ENCODE data around the gene GBP6.
"Not testable (repeated sequence)": the region's sequence is repeated elsewhere in the genome, so short reads cannot be mapped to it uniquely, and the experiment has no call there.

GBP6 gene

DNA sequence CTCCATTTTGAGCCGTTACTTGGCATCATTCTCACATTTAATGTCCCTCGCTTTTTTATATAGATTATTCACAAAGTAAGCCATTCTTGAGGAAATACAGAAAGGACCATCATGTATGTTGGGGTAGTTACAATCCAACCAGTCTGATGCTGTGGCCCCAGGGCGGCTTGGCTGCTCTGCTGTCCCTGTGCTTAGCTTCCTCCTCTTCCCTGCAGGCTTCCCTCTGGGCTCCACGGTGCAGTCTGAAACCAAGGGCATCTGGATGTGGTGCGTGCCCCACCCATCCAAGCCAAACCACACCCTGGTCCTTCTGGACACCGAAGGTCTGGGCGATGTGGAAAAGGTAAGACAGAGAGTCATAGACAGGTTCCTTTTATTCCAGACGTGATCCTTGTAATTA lies 5.5 kb downstream of the GBP6 start:
- no peak for DNase-seq

DNA sequence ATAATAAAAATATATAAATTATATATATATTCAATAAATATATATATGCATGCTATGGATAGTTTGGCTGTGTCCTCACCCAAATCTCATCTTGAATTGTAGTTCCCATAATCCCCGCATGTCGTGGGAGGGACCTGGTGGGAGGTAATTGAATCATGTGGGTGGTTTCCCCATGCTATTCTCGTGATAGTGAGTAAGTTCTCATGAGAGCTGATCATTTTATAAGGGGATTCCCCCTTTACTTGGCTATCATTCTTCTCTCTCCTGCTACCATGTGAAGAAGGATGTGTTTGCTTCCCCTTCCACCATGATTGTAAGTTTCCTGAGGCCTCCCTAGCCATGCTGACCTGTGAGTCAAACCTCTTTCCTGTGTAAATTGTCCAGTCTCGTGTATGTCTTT lies 10.0 kb downstream of the GBP6 start:
- not testable (repeated sequence) for DNase-seq

DNA sequence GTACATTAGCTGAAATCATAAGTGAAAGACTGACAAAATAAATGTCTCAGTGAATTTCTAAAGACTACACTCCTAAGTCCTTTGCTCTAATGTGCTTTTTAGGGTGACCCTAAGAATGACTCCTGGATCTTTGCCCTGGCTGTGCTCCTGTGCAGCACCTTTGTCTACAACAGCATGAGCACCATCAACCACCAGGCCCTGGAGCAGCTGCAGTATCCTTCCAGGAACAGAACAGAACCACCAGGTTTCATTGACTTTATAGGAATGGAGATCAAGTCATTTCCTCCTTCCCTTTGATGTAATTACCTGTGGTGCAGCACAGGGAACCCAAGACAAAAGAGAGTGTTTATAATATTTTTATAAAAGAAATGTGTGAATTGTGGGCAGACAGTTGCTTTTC lies 14.1 kb downstream of the GBP6 start:
- DNase-seq: no peak

DNA sequence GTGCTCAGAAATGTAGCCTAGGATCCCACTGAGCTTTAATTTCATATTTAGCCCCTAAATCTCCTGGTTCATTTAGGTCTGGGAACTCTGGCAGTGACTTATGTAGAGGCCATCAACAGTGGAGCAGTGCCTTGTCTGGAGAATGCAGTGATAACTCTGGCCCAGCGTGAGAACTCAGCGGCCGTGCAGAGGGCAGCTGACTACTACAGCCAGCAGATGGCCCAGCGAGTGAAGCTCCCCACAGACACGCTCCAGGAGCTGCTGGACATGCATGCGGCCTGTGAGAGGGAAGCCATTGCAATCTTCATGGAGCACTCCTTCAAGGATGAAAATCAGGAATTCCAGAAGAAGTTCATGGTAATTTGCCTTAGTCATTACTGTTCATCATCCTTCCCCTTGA lies 17.8 kb downstream of the GBP6 start:
- DNase-seq: no peak

DNA sequence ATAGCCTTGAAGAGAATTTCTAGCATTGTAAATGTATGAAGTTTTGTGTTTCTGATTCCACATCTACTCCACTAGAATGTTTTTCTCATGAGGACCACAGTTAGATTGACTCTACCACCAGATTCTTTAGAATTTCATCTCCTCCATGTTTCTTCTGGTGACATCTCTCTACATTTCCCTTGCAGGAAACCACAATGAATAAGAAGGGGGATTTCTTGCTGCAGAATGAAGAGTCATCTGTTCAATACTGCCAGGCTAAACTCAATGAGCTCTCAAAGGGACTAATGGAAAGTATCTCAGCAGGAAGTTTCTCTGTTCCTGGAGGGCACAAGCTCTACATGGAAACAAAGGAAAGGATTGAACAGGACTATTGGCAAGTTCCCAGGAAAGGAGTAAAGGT lies 18.6 kb downstream of the GBP6 start:
- no peak for DNase-seq

DNA sequence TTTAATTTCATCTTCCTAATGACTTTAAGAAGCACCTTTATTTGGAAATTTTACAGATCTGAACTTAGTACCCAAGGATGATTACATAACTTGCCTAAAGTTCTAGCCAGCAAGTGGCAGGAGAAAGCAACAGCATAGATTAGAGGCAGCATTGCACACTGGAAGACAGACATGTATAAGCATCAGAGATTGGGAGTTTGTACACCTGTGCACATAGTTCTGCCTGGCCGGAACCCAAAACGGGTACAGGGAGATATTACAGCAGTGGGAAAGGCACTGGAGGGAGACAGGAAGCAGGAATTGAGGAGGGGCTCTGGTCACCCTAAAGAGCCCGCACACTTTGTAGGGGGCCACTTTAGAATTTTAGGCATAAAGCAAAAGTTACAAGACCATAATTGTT lies 19.3 kb downstream of the GBP6 start:
- no peak for DNase-seq

DNA sequence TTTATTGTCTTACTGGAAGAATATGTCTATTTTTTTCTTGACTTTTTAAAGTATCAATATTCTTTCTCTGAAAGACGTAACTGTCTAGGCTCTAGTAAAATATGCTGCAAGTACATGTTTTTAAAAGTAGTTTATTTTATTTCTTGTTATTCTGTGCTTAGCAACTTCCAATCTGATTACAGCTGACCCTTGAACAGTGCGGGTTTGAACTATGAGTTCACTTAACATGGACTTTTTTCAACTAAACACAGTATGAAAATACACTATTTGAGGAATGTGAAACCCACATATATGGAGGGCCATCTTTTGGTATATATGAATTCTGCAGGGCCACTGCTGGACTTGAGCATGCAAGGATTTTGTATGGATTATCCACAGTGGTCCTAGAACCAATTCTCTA lies 26.8 kb downstream of the GBP6 start:
- DNase-seq: no peak

DNA sequence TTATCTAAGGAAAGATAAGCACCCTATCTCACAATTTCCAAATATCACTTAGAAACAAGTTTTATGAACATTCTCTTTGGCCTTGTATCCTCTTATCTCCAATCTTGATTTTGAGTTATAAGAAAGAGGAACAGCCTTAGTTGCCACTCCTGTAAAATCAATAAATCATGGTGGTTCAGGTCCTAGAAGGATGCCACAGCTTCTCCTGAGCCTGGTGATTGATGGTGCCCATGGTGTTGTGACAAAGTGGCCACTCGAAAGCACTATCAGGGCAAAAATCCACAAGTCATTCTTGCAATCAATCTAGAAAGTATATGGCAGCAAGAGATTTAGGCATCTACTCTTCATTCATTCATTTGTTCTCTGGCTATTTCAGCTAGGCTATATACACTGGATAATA lies 27.8 kb downstream of the GBP6 start:
- DNase-seq: no peak

DNA sequence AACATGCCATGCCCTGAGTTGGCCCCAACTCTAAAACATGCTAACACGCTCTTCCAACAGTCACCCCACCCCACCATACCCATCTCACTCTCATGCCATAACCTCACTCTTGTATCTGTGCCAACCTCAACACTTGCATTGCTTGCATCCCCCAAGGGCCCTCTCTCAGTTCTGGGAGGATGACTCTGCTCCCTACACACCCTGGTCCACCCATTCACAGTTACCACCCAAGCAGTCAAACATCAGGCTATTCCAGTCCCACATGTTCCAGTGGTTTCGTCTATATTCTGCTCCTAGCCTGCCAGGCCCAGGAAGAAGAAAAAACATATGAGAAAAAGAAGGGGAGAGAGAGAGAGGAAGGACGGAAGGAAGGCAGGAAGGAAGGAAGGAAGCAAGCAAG lies 31.0 kb downstream of the GBP6 start:
- no peak for DNase-seq

DNA sequence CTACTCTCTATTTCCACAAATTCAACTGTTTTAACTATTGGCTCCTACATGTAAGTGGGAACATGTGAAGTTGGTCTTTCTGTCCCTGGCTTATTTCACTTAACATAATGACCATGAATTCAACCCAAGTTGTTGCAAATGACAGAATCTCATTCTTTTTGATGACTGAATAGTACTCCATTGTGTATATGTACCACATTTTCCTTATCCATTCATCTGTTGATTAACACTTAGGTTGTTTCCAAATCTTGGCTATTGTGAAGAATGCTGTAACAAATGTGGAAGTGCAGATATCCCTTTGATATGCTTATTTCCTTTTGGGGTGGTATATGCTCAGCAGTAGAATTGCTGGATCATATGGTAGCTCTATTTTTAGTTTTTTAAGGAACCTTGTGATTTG lies 33.0 kb downstream of the GBP6 start:
- DNase-seq: no peak

DNA sequence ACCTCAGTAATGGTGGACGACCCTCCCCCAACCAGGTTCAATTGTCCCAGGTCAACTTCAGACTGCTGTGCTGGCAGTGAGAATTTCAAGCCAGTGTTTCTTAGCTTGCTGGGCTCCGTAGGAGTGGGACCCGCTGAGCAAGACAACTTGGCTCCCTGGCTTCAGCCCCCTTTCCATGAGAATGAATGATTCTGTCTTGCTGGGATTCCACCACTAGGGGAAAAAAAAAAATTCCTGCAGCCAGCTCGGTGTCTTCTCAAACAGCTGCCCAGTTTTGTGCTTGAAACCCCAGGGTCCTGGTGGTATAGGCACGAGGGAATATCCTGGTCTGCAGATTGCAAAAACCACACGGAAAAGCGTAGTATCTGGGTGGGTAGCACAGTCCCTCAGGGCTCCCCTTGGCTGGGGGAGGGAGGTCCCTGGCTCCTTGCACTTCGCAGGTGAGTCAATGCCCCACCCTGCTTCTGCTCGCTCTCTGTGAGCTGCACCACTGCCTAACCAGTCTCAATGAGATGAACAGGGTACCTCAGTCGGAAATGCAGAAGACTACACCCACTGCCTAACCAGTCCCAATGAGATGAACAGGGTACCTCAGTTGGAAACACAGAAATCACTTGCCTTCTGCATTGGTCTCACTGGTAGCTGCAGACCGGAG lies 41.5 kb downstream of the GBP6 start:
- no peak for DNase-seq

DNA sequence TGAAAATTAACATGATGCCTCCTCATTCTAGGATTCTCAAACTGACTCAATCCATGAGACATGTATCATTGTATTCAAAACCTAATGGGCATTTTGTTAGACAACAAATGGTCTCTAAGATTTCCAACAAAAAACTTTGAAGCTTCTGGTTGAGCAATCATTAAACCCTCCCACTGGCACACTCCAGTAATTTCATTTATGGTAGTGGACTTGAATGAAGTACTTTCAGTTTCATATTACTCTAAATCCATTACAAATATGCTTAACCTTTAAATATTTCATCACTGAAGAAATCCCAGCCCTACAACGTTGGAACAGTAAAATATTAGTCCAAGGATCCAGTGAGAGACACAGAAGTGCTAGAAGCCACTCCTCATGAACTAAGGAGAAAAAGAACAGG lies 43.5 kb downstream of the GBP6 start:
- no peak for DNase-seq

DNA sequence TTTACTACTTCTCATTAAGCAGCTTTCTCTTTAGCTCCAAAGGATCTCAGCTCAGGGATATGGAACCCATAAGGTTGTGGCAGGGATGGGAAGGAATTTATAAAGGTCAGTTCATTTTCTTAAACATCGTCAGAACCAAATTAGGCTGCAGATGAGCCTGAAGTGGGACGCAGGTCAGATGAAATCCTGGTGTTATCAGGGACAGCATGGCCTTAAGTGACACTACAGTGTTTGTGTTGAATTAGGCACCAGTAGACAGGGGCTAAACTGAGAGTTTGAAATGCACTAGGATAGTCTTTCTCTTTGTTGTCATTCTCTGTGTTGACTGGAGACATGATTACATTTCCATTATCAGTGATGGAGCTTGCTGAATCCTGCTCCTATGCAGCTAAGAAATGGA lies 43.9 kb downstream of the GBP6 start:
- DNase-seq: not testable (repeated sequence)

DNA sequence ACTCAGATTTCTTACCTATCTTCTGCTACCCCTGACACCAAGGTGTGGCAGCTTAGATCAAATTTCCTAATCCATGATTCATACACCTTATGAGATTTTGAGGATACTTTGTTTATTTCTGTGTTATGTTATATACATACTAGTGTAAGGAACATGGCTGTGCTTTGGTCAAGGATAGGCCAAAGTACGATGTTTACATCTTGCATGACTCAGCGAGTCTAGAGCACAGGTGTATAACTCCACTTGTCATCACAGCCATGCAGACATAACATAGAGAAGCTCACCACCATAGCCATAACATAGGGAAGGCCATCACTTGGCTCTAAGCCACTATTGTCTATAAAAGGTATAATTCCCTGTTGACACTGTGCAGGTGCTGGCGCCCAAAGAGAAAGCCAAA lies 61.2 kb downstream of the GBP6 start:
- DNase-seq: no peak

DNA sequence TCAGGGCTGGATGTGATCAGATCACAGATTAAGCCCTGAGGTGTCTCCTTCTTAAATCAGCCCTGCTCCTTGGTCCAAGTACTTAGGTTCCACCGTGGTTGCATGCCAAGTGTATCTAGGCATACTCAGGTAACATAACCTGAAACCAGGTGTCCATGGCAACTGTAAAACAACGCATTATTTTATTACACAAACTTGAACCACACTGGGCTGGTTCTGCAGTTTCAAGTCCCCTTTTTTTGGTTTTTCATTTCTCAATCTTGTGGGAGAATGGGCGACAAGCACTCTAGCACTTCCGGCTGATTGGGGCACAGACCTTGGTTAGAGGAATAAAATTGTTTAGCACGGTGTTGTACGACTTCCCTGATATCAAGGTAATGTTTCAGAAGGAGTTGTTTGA lies 65.2 kb downstream of the GBP6 start:
- no peak for DNase-seq

DNA sequence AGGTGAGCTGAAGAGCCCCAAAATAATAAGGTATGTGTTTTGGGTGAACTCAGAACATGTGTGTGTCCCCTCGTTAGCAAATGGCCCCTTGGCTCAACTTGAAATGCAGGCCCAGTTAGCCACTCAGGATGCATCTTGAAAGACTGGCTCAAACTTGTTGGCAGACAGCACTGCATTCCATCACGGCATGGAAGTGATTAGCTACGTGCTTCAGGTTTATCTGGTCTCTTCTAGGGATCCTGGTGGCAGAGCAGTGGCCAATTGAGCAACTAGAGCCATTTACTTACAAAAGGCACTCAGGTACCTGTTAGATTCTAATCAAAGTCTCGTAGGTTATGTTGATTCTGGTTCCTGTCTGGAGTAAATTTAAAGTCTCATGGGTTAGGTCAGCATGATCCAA lies 65.8 kb downstream of the GBP6 start:
- not testable (repeated sequence) for DNase-seq

DNA sequence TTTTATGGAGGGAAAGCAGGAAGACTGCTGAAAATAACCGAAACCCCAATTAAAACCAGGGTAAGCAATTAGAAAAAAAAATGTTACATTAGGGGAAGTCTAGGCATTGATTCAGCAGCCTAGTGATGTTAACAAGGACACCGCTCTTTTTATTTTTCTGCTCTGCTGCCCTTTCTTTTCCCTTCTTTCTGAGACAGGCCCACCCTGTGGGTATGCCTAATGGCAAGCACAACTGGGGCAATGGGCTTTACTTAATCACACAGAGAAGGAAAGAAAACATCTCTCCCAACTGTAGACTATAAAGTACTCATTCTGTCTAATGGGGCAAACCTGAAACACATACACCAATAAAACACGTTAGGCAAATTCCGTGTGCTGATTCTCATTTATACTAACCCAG lies 69.6 kb downstream of the GBP6 start:
- no peak for DNase-seq

DNA sequence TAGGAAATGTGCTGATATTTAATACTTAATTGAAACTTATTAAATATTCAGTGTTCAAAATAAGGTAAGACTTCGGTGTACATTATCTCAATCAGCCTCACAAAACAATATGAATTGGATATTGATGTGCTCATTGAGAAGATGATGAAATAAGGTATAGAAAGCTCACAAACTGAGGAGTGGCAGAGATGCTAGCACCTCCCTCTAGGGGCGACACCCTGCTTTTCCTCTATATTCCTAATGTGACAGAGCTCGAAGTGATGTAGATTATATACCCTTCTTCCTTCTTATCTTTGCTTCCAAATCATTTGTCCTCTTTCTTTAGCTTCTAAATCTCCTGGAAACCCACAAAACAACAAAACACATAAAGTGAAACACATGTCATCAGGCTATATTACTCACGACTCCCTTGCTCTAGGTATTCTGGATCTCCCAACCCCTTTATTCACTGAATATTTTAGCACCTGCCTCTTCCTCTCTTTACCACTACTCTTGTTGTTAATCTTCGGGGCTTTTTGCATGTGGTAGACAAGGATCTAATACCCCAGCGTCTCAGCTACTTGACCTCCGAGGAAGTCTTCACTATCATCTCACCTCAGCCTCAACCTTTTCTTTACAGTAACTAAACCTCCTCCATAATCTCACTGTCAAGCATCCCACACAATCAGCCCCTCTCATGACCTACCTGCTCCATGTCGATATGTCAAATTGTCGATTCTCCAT lies 70.4 kb downstream of the GBP6 start:
- not testable (repeated sequence) for DNase-seq

All from fibroblast of upper back skin (primary cell).